ENCODE data around the gene FOXO3B.
"Not testable (repeated sequence)": the region's sequence is repeated elsewhere in the genome, so short reads cannot be mapped to it uniquely, and the experiment has no call there.

- TF ChIP-seq POLR2A, CTCF (IDR thresholded peaks at IDR 0.05): not testable (repeated sequence)
Measured at GRCh38 chr17:18636237-18636636, 45.9 kb downstream of the FOXO3B start.

Measured in esophagus squamous epithelium (tissue), 4 donors.